WERI-Rb-1 (cell line): ENCODE results near the gene UMAD1.

Experiments
- DNase-seq: peaks from one replicate; pipeline ENCODE4 v3.0.0-alpha.2; 2020
- H3K27ac ChIP-seq: fragments of 250-450 bp; sonication (Bioruptor Pico); 2 replicates; pipeline ENCODE4 v1.5.1; 2020; ENCODE audit warnings: mild to moderate bottlenecking, moderate library complexity
- H3K27me3 ChIP-seq: fragments of 250-450 bp; sonication (Bioruptor Pico); 2 replicates; pipeline ENCODE4 v1.5.1; 2021; ENCODE audit warnings: mild to moderate bottlenecking, low read depth, moderate library complexity; ENCODE audit not compliant: insufficient read depth, severe bottlenecking
- H3K36me3 ChIP-seq: fragments of 250-450 bp; sonication (Bioruptor Pico); 2 replicates; pipeline ENCODE4 v1.5.1; 2020; ENCODE audit warnings: mild to moderate bottlenecking, moderate library complexity
- H3K4me3 ChIP-seq: 2 replicates; pipeline ENCODE4 v1.5.1; 2011; ENCODE audit warnings: low read depth, mild to moderate bottlenecking, control low read depth, low read length
- H3K9me3 ChIP-seq: fragments of 250-450 bp; sonication (Bioruptor Pico); 2 replicates; pipeline ENCODE4 v1.5.1; 2021; ENCODE audit warnings: mild to moderate bottlenecking, moderate library complexity; ENCODE audit not compliant: severe bottlenecking
- TF ChIP-seq, protein P1 (sequence below): IDR thresholded peaks from 2 replicates; pipeline ENCODE4 v1.5.1; 2011; ENCODE audit warnings: low read depth, mild to moderate bottlenecking, control low read depth, inconsistent platforms, low read length

UMAD1 gene

DNA sequence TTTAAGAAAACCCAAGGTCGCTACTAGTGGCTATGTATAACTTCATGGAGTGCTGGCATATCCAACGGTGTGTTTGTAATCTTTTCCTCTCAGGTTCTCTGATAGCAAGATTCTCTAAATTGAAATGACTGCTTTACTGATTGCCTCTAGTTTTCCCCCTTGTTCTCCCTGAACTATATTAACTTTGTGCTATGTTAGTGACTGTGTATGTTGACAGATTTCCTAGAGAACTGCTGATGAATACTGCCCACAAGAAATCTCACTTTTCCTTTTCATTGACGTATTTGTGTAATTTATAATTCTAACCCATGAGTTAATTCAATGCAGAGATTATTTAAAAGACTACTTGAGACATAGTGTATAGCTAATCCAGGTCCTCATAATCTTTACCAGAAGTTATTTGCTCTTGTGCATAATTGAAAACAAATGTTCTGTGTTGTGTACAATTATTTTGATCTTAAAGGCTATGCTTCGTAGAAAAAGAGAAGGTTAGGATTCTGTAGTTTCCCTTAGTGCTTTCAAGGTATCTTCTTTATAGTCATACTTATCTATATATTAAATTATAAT is 257.5 kb downstream of the UMAD1 start:
- TF ChIP-seq, protein P1, sequence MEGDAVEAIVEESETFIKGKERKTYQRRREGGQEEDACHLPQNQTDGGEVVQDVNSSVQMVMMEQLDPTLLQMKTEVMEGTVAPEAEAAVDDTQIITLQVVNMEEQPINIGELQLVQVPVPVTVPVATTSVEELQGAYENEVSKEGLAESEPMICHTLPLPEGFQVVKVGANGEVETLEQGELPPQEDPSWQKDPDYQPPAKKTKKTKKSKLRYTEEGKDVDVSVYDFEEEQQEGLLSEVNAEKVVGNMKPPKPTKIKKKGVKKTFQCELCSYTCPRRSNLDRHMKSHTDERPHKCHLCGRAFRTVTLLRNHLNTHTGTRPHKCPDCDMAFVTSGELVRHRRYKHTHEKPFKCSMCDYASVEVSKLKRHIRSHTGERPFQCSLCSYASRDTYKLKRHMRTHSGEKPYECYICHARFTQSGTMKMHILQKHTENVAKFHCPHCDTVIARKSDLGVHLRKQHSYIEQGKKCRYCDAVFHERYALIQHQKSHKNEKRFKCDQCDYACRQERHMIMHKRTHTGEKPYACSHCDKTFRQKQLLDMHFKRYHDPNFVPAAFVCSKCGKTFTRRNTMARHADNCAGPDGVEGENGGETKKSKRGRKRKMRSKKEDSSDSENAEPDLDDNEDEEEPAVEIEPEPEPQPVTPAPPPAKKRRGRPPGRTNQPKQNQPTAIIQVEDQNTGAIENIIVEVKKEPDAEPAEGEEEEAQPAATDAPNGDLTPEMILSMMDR, result no peak
- Histone ChIP-seq H3K9me3 (no peaks in the 10 kb centered on the region), H3K27me3 (no peaks in the 10 kb centered on the region), H3K27ac (no peak overlapping the region), H3K4me3 (no peak overlapping the region), H3K36me3 (no peaks in the 10 kb centered on the region)
- no peak for DNase-seq

DNA sequence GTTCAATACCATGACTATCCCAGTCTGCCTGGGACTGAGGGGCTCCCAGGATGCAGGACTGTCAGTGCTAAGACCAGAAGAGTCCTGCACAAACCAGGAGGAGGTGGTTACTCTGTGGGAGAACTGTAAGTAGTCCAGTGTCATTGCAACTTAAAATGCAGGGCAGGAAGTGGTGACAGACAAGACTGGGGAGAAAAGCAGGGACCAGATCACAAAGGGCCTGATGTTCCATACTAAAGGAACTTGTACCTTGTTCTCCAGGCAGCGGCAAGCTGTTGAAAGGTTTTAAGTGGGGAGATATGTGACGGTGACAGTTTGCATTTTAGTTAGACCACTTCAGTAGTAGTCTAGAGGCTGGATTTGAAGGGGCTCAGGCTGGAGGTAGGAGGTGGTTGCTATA is 262.3 kb downstream of the UMAD1 start:
- TF ChIP-seq, protein P1, result no peak
- Histone ChIP-seq H3K4me3 (no peak overlapping the region), H3K27me3 (no peaks in the 10 kb centered on the region), H3K9me3 (no peaks in the 10 kb centered on the region), H3K36me3 (no peaks in the 10 kb centered on the region), H3K27ac (no peak overlapping the region)
- no peak for DNase-seq

DNA sequence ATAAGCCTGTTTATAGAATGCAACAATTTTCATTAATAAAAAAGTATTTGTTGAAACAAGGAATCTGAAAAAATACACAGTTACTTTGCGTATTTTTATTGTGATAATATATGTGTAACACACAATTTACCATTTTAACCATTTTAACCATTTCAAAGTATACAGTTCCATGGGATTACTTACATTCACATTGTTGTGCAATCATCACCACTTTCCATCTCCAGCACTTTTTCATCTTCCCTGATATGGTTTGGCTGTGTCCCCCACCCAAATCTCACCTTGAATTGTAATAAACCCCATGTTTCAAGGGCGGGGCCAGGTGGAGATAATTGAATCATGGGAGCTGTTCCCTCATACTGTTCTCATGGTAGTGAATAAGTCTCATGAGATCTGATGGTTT is 266.8 kb downstream of the UMAD1 start:
- Histone ChIP-seq H3K9me3 (no peaks in the 10 kb centered on the region), H3K27me3 (no peaks in the 10 kb centered on the region), H3K27ac (no peak overlapping the region), H3K36me3 (no peaks in the 10 kb centered on the region), H3K4me3 (no peak overlapping the region)
- TF ChIP-seq, protein P1, result no peak
- no peak for DNase-seq

DNA sequence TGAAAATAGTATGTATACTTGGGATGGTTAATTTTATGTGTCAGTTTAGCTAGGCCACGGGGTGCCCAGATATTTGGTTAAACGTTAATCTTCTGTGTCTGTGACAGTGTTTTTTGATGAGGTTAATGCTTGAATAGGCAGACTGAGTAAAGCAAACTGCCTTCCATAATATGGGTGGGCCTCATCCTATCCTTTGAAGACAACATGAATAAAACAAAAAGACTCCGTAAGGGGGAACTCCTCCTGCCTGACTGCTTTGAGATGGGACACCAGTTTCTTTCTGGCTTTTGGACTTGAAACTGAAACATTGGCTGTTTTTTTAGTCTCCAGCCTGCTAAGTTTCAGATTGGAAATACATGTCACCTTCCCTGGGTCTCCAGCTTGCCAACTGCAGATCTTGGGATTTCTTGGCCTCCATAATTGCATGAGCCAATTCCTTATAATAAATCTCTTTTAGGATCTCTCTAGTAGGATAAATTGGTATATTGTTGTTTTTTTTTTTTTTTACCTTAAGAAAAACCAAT is 268.1 kb downstream of the UMAD1 start:
- H3K27me3 ChIP-seq, result no peaks in the 10 kb centered on the region
- TF ChIP-seq, protein P1, result no peak
- no peak overlapping the region for H3K27ac ChIP-seq
- no peaks in the 10 kb centered on the region for H3K36me3 ChIP-seq
- H3K9me3 ChIP-seq, result no peaks in the 10 kb centered on the region
- no peak overlapping the region for H3K4me3 ChIP-seq
- no peak for DNase-seq

DNA sequence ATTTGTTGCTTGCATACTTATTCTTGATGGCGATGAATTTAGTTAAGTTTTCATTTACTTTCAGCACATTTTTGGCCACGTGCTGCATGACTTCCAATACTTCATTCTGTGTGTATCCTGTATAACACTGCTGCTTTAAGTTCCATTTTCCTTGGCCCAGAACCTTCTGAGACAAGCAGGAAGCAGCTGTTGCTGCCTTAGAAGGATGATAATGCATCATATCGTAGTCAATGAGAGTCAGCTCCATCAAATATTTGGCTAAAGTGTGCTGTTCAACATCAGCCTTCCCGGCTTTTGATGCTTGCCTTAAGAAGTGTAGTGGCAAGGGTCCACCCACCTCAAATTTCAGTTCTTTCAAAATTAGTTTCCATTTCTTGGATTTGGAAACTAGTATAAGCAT is 268.8 kb downstream of the UMAD1 start:
- Histone ChIP-seq H3K27ac (no peak overlapping the region), H3K4me3 (no peak overlapping the region), H3K36me3 (no peaks in the 10 kb centered on the region), H3K9me3 (no peaks in the 10 kb centered on the region), H3K27me3 (no peaks in the 10 kb centered on the region)
- no peak for DNase-seq
- TF ChIP-seq, protein P1, result no peak
